ENCODE measurements around the gene PDZRN4. TPM values are rescaled to one million over a fixed set of nuclear protein-coding genes. Genes with fewer than 3 reads are reported as not detected.
"Not testable (repeated sequence)": the region's sequence is repeated elsewhere in the genome, so short reads cannot be mapped to it uniquely, and the experiment has no call there.

The PDZRN4 gene
- total RNA-seq, 1 donor: not detected

GRCh38 chr12:41151793-41152192, 36.3 kb upstream of the PDZRN4 start:
- Histone ChIP-seq H4K20me1 (ENCODE audit: insufficient read depth, low read length) (no peaks in the 10 kb centered on the region), H3K36me3 (ENCODE audit: insufficient read depth, low read length) (no peaks in the 10 kb centered on the region), H2AFZ (ENCODE audit: low read length) (no peak overlapping the region), H3K4me2 (ENCODE audit: insufficient read depth, low read length) (no peak overlapping the region), H3K79me2 (ENCODE audit: insufficient read depth, low read length) (no peaks in the 10 kb centered on the region), H3K27me3 (ENCODE audit: insufficient read depth, low read length) (no peaks in the 10 kb centered on the region), H3K9me3 (ENCODE audit: low read depth, low read length) (no peaks in the 10 kb centered on the region), H3K4me3 (ENCODE audit: insufficient read depth, low read length) (no peak overlapping the region), H3K4me1 (ENCODE audit: insufficient read depth, low read length) (no peaks in the 10 kb centered on the region), H3K27ac (ENCODE audit: low read depth, low read length) (no peak overlapping the region)
- no peak for TF ChIP-seq CTCF (IDR thresholded peaks at IDR 0.05; ENCODE audit: extremely low read depth, low read depth, low read length)
- DNase-seq (ENCODE audit: insufficient read length, low spot score, missing footprints): no peak

- TF ChIP-seq CTCF (IDR thresholded peaks at IDR 0.05; ENCODE audit: extremely low read depth, low read depth, low read length): no peak
- Histone ChIP-seq H3K27ac (ENCODE audit: low read depth, low read length) (no peak overlapping the region), H3K9me3 (ENCODE audit: low read depth, low read length) (no peaks in the 10 kb centered on the region), H3K36me3 (ENCODE audit: insufficient read depth, low read length) (no peaks in the 10 kb centered on the region), H4K20me1 (ENCODE audit: insufficient read depth, low read length) (no peaks in the 10 kb centered on the region), H3K79me2 (ENCODE audit: insufficient read depth, low read length) (no peaks in the 10 kb centered on the region), H3K4me2 (ENCODE audit: insufficient read depth, low read length) (no peak overlapping the region), H3K4me3 (ENCODE audit: insufficient read depth, low read length) (no peak overlapping the region), H2AFZ (ENCODE audit: low read length) (no peak overlapping the region), H3K4me1 (ENCODE audit: insufficient read depth, low read length) (no peaks in the 10 kb centered on the region), H3K27me3 (ENCODE audit: insufficient read depth, low read length) (no peaks in the 10 kb centered on the region)
- no peak for DNase-seq (ENCODE audit: insufficient read length, low spot score, missing footprints)
Measured at GRCh38 chr12:41162461-41162860, 25.7 kb upstream of the PDZRN4 start.

- no peaks in the 10 kb centered on the region for H3K36me3 ChIP-seq (ENCODE audit: insufficient read depth, low read length)
- H3K4me3 ChIP-seq (ENCODE audit: insufficient read depth, low read length): no peak overlapping the region
- TF ChIP-seq CTCF (IDR thresholded peaks at IDR 0.05; ENCODE audit: extremely low read depth, low read depth, low read length): no peak
- no peak for DNase-seq (ENCODE audit: insufficient read length, low spot score, missing footprints)
- H4K20me1 ChIP-seq (ENCODE audit: insufficient read depth, low read length): no peaks in the 10 kb centered on the region
- H3K9me3 ChIP-seq (ENCODE audit: low read depth, low read length): no peaks in the 10 kb centered on the region
- no peaks in the 10 kb centered on the region for H3K27me3 ChIP-seq (ENCODE audit: insufficient read depth, low read length)
- no peak overlapping the region for H2AFZ ChIP-seq (ENCODE audit: low read length)
- no peaks in the 10 kb centered on the region for H3K4me1 ChIP-seq (ENCODE audit: insufficient read depth, low read length)
- H3K79me2 ChIP-seq (ENCODE audit: insufficient read depth, low read length): no peaks in the 10 kb centered on the region
- no peak overlapping the region for H3K4me2 ChIP-seq (ENCODE audit: insufficient read depth, low read length)
- no peak overlapping the region for H3K27ac ChIP-seq (ENCODE audit: low read depth, low read length)
Measured at GRCh38 chr12:41167701-41168100, 20.4 kb upstream of the PDZRN4 start.

GRCh38 chr12:41174602-41175001, 13.5 kb upstream of the PDZRN4 start:
- Histone ChIP-seq H3K27ac (ENCODE audit: low read depth, low read length) (no peak overlapping the region), H3K27me3 (ENCODE audit: insufficient read depth, low read length) (no peaks in the 10 kb centered on the region), H3K79me2 (ENCODE audit: insufficient read depth, low read length) (no peaks in the 10 kb centered on the region), H4K20me1 (ENCODE audit: insufficient read depth, low read length) (no peaks in the 10 kb centered on the region), H3K4me2 (ENCODE audit: insufficient read depth, low read length) (no peak overlapping the region), H3K4me3 (ENCODE audit: insufficient read depth, low read length) (no peak overlapping the region), H2AFZ (ENCODE audit: low read length) (no peak overlapping the region), H3K36me3 (ENCODE audit: insufficient read depth, low read length) (no peaks in the 10 kb centered on the region), H3K4me1 (ENCODE audit: insufficient read depth, low read length) (no peaks in the 10 kb centered on the region), H3K9me3 (ENCODE audit: low read depth, low read length) (no peaks in the 10 kb centered on the region)
- DNase-seq (ENCODE audit: insufficient read length, low spot score, missing footprints): no peak
- no peak for TF ChIP-seq CTCF (IDR thresholded peaks at IDR 0.05; ENCODE audit: extremely low read depth, low read depth, low read length)

GRCh38 chr12:41179507-41179906, 8.6 kb upstream of the PDZRN4 start:
- not testable (repeated sequence) for H3K4me1 ChIP-seq (ENCODE audit: insufficient read depth, low read length); H3K36me3 ChIP-seq (ENCODE audit: insufficient read depth, low read length)

More at GRCh38 chr12:41179507-41179906, 8.6 kb upstream of the PDZRN4 start:
- DNase-seq (ENCODE audit: insufficient read length, low spot score, missing footprints); H3K79me2 ChIP-seq (ENCODE audit: insufficient read depth, low read length); H3K4me3 ChIP-seq (ENCODE audit: insufficient read depth, low read length); H3K27ac ChIP-seq (ENCODE audit: low read depth, low read length); H3K27me3 ChIP-seq (ENCODE audit: insufficient read depth, low read length); H4K20me1 ChIP-seq (ENCODE audit: insufficient read depth, low read length); H3K4me2 ChIP-seq (ENCODE audit: insufficient read depth, low read length); H2AFZ ChIP-seq (ENCODE audit: low read length); H3K9me3 ChIP-seq (ENCODE audit: low read depth, low read length): not testable (repeated sequence)
